Hepatic stellate cell (primary cell): ENCODE measurements around the gene TXNRD2.
A peak's percentile ranks its signal among the peaks of the same experiment; 100 is the strongest.
"Not testable (repeated sequence)": the region's sequence is repeated elsewhere in the genome, so short reads cannot be mapped to it uniquely, and the experiment has no call there.

ENCODE experiments used
- DNase-seq: peaks from one replicate; pipeline ENCODE4 v3.0.0; 2011; ENCODE audit warnings: low spot score

The TXNRD2 gene

DNA sequence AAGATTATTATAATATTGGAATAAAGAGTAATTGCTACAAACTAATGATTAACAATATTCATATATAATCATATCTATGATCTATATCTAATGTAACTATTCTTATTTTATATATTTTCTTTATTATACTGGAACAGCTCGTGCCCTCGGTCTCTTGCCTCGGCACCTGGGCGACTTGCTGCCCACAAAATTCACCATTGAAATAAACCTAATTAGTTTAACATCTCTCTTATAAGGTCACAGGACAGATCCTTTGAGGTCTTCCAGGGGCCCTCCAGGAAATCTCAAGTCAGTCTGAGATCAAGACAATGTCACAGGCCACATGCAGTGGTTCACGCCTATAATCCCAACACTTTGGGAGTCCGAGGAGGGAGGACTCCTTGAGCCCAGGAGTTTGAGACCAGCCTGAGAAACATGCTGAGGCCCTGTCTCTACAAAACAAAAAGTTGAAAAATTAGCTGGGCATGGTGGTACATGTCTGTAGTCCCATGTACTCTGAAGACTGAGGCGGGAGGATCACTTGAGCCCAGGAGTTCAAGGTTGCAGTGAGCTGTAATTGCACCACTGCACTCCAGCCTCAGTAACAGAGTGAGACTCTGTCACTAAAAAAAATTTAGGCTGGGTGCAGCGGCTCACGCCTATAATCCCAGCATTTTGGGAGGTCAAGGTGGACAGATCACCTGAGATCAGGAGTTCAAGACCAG lies 6.6 kb upstream of the TXNRD2 start:
- no peak for DNase-seq

DNA sequence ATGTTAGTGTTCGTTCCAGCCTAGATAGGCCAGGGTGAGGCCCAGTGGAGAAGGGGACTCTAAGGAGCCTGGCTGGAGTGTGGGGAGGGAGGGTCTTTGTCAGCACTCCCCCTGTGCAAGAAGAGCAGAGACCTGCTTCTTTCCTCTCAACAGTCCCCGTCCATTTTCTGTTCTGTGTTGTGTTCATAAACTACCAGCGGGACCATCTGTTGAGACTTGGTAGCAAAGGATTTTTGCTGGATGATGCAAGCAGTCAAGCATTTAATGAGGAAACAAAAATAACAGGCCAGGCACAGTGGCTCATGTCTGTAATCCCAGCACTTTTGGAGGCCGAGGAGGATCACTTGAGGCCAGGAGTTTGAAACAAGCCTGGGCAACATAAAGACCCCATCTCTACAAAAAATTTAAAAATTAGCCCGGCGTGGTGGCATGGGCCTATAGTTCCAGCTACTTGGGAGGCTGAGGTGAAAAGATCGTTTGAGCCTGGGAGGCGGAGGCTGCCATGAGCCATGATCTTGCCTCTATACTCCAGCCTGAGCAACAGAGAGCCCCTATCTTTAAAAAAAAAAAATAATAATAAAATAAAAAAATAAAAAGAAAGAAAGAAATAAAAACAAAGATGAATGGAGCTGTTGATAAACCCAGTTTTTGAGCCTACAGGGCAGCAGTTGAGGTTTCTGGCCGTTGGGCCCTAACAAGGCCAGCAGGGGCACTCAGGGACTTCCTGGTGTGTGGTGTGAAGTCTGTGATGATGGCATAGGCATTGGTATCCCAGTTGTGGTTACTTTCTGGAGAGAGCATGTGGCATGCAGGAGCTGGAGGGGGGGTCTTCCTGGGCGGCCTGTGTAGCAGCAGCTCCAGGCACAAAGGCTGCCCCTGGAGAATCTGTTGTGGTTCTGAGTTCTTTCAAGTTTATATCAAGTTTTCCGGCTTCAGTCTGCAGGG lies 1.7 kb upstream of the TXNRD2 start:
- DNase-seq, result peak; percentile 87

DNA sequence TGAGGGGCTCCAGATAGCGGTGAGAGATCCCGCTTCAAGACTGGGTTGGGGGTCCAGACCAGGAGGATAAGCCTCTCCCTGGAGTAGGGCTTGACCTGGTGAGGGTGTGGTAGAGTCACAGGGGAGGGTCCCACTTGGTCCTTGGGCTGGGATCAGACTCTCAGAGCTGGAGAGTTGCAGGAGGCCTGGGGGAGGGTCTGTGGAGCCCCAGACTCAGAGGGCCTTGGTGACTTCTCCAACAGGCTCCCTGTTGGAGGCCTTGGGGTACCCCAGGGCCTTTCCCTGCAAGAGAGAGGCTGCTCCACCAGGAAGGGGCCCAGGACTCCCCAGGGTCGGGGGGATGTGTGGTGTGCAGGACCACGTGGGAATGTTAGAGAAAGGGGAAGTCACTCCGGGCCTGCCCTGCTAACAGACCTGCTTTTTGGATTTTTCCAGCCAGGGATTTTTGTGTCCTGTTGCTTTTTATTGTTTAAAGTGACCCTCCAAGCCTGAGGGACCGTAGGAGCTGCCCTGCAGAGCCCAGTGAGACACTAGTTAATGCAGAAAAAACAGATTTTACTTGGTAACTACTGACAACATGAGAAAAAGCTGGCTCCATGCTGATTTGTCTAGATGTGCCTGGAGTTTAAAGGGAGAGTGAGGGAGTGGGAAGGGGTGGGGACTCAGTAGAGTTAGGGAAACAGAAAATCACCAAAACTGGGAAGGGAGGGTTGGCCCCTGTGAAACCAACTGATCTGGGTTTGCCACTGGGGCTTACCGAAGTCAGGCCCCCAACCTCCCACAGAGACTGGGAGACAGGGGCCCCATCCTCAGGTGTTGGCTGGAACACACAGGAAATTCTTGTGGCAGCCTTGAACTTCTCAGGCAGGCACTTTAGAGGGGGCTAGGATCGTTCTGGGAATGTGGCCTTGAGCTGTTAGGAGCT lies 801 bp upstream of the TXNRD2 start:
- DNase-seq, result peak; percentile 82

DNA sequence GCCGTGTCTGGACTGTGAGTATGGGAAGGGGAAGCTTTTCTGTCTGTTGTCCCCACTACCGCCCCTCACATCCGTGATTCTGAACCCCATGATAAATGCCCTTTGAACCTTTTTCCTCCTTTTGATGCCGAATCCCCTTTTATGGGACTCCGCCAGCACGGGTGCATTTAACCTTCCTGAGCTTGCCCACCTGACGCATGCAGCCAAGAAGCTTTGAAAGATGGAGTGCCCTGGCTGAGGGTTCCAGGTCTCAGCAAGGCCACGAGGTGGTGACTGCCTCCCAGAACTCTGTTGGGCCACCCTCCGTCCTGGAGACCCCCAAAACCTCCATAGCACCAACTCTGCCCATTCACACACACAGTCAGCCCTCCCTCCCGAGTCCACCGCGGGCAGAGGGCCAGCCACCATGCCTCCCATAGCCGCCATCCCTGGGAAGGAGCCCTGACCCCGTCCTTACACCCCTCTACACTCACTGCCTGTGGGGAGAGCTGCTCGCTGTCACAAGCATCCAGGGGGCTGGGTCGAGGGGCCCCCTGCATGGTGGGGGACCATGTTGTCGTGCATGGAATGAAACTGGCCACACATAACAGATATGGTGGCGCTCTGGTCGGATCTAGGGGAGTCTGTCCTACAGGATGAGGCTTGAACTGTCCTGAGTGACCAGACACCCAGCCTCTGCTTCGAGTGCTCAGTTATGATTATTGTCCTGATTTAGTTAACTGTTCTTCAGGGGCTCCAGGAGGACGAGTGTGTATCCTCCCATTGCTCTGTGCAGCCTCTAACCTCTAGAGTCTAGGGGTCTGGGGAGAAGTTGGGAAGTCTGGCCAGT lies 868 bp downstream of the TXNRD2 start:
- DNase-seq, result no peak

DNA sequence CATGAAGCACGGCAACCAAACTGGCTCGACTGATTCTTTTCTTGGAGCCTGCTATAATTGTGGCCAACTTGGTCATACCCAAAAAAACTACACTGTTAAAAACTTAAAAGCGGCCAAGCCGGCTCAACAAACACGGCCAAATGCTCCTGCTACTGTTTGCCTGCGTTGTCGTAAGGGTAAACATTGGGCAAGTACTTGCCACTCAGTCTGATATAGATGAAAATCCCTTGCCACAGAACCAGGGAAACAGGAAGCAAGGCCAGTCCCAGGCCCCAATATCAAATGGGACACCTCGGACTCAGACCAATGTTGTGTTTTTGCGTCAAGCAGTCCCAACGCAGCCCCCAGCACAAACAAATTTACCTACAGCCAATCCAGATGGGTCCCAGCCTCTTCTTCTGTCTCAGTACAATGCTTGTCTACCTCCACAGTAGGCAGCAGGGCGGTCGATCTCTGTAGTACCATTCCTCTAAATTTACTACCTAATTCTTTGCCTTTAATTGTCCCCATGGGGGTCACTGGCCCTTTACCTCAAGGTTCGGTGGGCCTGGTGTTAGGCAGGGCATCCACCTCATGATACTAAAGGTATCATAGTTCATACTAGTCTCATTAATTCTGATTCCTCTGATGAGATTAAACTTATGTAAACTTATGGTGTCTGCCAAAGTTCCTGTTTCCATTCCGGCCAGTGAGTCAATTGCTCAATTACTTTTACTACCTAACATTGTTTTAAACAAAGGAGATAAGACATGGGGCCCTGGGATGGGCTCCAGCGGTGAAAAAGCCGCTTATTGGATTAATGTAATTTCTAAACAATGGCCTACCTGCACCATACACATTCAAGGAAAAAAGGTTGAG lies 3.8 kb downstream of the TXNRD2 start:
- DNase-seq, result no peak

DNA sequence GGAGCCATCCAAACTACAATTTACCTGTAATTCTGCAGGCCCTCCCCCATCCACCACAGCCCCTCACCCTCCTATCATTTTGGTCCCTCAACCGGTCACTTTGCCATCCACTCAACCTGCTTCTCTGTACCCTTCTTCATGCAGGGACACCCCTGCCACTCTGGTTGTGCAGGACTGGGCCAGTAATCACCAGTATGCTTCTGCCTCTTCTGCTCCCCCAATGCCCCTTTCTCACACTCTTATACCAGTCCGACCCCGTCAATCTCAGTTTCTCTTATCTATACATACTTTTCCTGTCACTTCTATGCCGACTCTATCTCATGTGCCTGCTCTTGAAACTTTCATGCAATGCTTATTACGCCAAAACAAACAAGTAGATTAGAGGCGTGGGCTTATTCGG lies 5.1 kb downstream of the TXNRD2 start:
- no peak for DNase-seq

DNA sequence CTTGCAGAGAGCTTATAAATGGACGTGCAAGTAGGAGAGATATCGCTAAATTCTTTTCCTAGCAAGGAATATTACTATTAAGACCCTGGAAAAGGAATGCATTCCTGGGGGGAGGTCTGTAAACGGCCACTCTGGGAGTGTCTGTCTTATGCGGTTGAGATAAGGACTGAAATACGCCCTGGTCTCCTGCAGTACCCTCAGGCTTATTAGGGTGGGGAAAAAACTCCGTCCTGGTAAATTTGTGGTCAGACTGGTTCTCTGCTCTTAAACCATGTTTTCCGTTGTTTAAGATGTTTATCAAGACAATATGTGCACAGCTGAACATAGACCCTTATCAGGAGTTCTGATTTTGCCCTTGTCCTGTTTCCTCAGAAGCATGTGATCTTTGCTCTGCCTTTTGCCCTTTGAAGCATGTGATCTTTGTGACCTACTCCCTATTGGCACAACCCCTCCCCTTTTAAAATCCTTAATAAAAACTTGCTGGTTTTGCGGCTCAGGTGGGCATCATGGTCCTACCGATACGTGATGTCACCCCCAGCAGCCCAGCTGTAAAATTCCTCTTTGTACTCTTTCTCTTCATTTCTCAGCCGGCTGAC lies 6.4 kb downstream of the TXNRD2 start:
- DNase-seq, result not testable (repeated sequence)

DNA sequence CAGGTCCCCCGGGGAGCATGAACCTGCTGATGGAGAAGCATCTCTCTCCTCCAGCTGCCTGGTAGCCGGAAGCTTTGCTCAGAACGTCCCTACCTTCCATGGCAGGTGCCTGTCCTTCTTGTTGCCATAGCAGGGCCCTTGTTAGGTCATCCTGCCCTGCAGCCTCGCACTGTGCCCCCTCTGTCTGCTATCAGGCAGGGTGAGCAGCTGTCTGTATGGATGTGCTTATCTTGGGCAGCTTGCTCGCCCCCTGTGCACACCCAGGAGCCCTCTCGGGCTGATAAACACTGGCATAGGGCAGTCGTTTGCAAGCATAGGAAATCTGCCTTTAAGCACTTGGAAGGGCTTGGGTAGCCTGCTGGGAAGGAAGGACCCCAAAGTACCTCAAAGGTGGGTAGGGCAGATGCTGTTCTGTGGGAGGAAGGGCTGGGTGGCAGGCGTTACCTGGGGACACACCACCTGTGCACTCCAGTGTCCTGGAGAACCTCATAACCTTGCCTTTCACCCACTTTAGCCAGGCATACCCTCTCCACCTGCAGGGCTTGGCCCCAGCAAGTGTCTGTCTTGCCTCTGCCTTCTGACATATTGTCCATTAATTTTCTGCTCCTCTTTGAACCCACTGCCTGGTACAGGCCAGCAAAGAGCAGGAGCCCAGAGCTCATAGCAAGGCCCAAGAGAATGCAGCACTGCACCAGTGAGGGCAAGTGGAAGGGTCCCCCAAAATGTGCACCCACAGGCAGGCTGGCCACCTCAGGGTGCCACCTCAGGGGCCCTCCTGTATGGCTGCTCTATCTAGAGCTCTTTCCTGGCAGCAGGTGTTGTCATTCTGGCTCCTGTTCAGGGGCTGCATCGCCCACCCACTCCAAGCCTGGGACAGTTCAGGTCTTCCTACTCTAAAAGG lies 8.0 kb downstream of the TXNRD2 start:
- no peak for DNase-seq

DNA sequence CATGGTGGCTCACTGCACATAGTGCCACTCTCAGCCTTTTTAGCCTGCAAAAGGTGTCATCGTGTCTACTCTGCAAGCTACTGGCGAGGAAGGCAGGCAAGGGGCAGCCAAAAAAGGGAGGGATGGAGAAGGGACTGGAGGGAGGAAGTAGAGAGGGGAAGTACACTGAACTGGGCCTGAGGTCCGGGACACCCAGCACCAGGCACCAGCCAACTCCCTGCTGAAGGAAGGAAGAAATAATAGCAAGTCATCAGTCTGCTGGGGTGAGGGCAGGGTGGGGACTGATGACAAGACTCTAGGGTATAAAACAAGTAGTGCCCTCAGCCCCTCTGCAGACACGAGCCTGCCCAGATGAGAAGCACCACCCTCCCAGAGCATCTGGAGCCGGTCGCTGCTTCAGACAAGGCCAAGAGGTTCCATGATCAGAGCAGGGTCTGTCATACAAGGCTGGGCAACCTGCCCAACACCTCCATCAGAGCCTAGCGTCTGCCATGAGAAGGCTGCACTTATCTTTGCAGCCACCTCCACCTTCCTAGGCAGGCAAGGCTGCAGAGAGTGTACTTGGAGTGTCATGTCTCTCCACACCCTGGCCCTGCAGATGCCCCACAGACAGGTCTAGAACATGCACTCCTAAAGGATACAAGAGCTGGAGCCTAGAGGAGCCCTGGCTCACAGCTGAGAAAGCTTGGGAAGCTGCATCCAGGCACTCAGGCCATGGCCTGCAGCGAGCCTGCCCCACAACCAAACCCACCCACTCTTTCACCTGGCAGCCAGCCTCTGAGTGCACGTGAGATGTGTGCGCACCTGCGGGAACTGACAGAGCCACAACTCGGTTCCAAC lies 9.0 kb downstream of the TXNRD2 start:
- no peak for DNase-seq

DNA sequence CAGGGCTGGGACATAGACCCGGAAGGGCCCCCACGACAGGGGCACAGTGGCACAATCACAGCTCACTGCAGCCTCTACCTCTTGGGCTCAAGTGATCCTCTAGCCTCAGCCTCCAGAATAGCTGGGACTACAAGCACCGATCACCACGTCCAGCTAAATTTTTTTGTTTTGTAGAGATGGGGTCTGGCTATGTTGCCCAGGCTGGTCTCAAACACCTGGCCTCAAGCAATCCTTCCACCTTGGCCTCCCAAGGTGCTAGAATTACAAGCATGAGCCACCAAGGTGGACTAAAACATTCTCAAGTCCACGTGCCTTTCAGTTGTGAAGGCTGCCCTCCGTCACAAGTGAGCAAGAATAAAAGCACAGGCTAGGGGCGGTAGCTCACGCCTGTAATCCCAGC lies 10.1 kb downstream of the TXNRD2 start:
- no peak for DNase-seq

DNA sequence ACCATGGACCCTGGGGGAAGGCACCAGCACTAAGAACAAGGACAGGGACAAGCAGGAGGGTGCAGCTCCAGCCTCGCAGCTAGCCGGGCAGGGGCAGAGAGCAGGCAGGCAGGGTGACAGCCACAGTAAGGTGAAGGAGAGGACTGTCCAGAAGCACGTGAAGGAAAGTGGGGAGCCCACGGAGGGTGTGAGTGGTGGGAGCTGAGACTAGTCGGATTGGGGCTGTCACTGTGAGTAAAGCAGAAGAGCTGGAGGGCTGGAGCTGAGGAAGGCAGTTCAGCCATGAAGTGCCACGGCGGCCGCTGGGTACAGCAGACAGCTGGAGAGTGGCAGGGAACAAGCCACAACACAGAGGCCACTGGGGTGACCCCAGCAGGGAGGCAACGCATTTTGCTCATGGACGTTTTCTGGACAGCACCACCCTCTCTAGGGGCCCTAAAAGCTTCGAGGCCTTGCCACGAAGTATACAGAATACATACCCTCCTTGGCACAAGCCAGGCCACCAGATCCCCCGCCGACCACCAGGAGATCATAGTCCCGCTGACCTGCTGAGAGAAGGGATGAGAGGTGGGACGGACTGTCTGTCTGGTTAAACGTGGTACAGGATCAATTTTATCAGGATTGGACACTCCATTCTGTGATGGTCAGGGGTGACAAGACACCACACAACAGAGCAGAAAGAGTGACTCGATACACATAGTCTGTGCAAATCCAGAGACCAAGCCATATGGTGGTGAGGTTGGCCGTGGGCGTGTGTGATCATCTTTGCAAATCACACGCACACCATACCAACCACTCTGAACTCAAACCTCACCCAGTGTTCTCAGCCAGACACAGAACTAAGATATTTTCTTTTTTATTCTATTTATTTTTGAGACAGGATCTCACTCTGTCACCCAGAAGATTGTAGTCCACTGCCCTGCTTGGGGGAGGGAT lies 10.8 kb downstream of the TXNRD2 start:
- DNase-seq, result no peak

DNA sequence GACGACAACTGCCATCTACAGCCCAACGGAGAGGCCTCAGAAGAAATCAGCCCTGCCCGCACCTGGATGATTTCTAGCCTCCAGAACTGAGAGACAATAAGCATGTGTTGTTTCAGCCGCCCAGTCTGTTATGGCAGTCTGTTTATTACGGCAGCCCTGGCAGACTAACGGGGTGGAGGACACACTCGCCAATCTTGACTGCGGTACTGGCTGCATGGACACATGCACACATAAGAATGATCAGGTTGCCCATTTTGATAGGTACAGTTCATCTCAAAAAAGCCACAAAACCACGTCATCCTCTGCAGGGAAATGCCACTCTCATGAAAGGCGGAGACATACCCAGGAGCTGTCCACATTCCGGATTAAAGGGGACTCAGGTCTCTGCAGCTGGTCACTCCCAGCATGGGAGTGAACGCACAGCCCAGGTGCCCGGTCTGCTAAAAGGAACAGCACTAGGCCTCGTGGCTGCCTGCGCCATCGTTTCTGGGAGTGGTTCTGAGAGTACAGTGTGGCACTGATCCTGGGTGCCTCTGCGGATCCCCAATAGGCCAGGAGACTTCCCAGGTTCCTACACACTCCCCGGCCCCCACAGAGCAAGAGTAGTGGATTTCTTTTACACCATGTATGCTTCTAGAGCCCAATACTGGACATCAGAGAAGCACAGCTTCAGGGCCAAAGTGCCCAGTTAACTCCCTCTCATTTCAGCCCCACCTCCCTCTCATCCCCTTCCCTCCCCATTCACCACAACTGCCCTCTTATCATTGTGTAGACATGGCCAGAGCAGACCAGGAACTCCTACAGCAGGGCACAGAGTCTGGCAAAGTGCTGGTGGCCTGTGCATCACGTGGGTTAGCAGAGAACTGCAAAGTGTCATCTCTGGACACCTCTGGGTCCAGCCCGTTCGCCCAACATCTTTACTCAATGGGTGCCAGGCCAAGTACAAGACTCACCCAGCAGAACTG lies 11.8 kb downstream of the TXNRD2 start:
- no peak for DNase-seq

DNA sequence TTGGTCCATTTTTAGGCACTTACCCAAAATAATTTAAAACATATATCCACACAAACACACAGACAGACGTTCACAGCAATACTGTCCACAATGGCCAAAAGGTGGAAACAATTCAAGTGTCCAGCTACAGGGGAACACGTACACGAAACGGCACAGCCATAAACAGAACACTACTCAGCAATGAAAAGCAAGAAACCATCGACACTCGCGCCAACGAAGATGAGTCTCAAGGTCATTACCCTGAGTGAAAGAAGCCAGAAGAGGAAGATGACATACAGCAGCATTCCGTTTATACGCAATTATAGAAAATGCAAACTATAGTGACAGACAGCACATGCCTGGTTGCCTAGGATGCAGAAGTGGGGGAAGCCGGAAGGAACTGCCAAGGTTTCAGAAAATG lies 13.4 kb downstream of the TXNRD2 start:
- DNase-seq, result no peak

DNA sequence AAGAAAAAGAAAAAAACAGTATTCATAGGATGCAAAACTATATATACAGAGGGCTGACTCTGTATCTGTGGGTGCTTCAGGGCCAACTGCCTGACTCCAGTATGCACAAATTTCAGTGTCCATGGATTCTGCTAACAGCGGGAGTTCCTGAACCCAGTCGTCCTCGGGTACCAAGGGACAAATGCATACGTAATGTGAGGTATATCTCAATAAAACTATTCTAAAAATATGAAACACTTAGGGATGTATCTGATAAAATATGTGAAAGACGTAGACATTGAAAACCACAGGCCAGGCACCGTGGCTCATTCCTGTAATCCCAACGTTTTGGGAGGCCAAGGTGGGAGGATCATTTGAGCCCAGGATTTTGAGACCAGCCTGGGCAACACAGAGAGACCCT lies 13.9 kb downstream of the TXNRD2 start:
- DNase-seq, result no peak

DNA sequence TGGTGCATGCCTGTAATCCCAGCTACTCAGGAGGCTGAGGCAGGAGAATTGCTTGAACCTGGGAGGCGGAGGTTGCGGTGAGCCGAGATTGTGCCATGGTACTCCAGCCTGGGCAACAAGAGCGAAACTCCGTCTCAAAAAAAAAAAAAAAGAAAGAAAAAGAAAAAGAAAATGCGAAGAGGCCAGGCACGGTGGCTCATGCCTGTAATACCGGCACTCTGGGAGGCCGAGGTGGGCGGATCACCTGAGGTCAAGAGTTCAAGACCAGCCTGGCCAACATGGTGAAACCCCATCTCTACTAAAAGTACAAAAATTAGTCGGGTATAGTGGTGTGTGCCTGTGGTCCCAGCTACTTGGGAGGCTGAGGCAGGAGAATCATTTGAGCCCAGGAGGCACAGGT lies 15.6 kb downstream of the TXNRD2 start:
- DNase-seq, result not testable (repeated sequence)
